Measurements from ENCODE around the gene COP1. TPM values are rescaled to one million over a fixed set of nuclear protein-coding genes. Genes with fewer than 3 reads are reported as not detected.
"Not testable (repeated sequence)": the region's sequence is repeated elsewhere in the genome, so short reads cannot be mapped to it uniquely, and the experiment has no call there.

COP1 gene
- total RNA-seq, 1 experiment from 2014 or later: 71.0 TPM

- no peak overlapping the region for H3K4me2 ChIP-seq (ENCODE audit: low read depth, low read length, poor library complexity, severe bottlenecking)
- H2AFZ ChIP-seq (ENCODE audit: low read length): no peak overlapping the region
- peaks cover 63% of the 10 kb centered on the region for H3K79me2 ChIP-seq (ENCODE audit: low read length)
- no peaks in the 10 kb centered on the region for H3K9me2 ChIP-seq (replicated peaks; ENCODE audit: insufficient read depth, low read length)
- no peak for DNase-seq
- no peak overlapping the region for H3K27ac ChIP-seq (ENCODE audit: low read length)
- H3K36me3 ChIP-seq (ENCODE audit: insufficient read depth, low read length): peaks cover 43% of the 10 kb centered on the region
- no peak overlapping the region for H3K4me3 ChIP-seq (ENCODE audit: low read length)
- H3K27me3 ChIP-seq (ENCODE audit: low read length): no peaks in the 10 kb centered on the region
- H3K9ac ChIP-seq (ENCODE audit: low read length): no peak overlapping the region
- H3K4me1 ChIP-seq (ENCODE audit: low read length): no peaks in the 10 kb centered on the region
- no peaks in the 10 kb centered on the region for H3K9me3 ChIP-seq (ENCODE audit: low read length)
- no peaks in the 10 kb centered on the region for H4K20me1 ChIP-seq (ENCODE audit: insufficient read depth, low read depth, low read length)
These were observed 95.3 kb downstream of the COP1 start for GRCh38 chr1:176111835-176112234.

GRCh38 chr1:176110203-176110602, 96.9 kb downstream of the COP1 start:
- H3K4me3 ChIP-seq (ENCODE audit: low read length): no peak overlapping the region
- no peaks in the 10 kb centered on the region for H3K9me2 ChIP-seq (replicated peaks; ENCODE audit: insufficient read depth, low read length)
- DNase-seq: no peak
- H4K20me1 ChIP-seq (ENCODE audit: insufficient read depth, low read depth, low read length): no peaks in the 10 kb centered on the region
- no peaks in the 10 kb centered on the region for H3K27me3 ChIP-seq (ENCODE audit: low read length)
- H2AFZ ChIP-seq (ENCODE audit: low read length): no peak overlapping the region
- H3K4me2 ChIP-seq (ENCODE audit: low read depth, low read length, poor library complexity, severe bottlenecking): no peak overlapping the region
- no peak overlapping the region for H3K9ac ChIP-seq (ENCODE audit: low read length)
- H3K27ac ChIP-seq (ENCODE audit: low read length): no peak overlapping the region
- no peaks in the 10 kb centered on the region for H3K9me3 ChIP-seq (ENCODE audit: low read length)
- no peaks in the 10 kb centered on the region for H3K4me1 ChIP-seq (ENCODE audit: low read length)
- peaks cover 65% of the 10 kb centered on the region for H3K79me2 ChIP-seq (ENCODE audit: low read length)
- H3K36me3 ChIP-seq (ENCODE audit: insufficient read depth, low read length): peaks cover 31% of the 10 kb centered on the region

GRCh38 chr1:176102768-176103350, 104.2 kb downstream of the COP1 start:
- Histone ChIP-seq H3K27me3 (ENCODE audit: low read length) (no peaks in the 10 kb centered on the region), H2AFZ (ENCODE audit: low read length) (no peak overlapping the region), H3K4me1 (ENCODE audit: low read length) (no peaks in the 10 kb centered on the region), H3K4me3 (ENCODE audit: low read length) (no peak overlapping the region), H3K9ac (ENCODE audit: low read length) (no peak overlapping the region), H3K79me2 (ENCODE audit: low read length) (peaks cover 38% of the 10 kb centered on the region), H3K27ac (ENCODE audit: low read length) (no peak overlapping the region), H4K20me1 (ENCODE audit: insufficient read depth, low read depth, low read length) (no peaks in the 10 kb centered on the region), H3K9me2 (replicated peaks; ENCODE audit: insufficient read depth, low read length) (no peaks in the 10 kb centered on the region), H3K36me3 (ENCODE audit: insufficient read depth, low read length) (peaks cover 44% of the 10 kb centered on the region), H3K9me3 (ENCODE audit: low read length) (0 out of 2 replicates have a peak, but pooled peaks cover 5% of the 10 kb centered on the region), H3K4me2 (ENCODE audit: low read depth, low read length, poor library complexity, severe bottlenecking) (no peak overlapping the region)
- no peak for DNase-seq

GRCh38 chr1:176101951-176102642, 105.0 kb downstream of the COP1 start:
- no peak overlapping the region for H3K4me3 ChIP-seq (ENCODE audit: low read length)
- H4K20me1 ChIP-seq (ENCODE audit: insufficient read depth, low read depth, low read length): no peaks in the 10 kb centered on the region
- H3K9me3 ChIP-seq (ENCODE audit: low read length): 0 out of 2 replicates have a peak, but pooled peaks cover 5% of the 10 kb centered on the region
- H3K36me3 ChIP-seq (ENCODE audit: insufficient read depth, low read length): peaks cover 44% of the 10 kb centered on the region
- H3K9me2 ChIP-seq (replicated peaks; ENCODE audit: insufficient read depth, low read length): no peaks in the 10 kb centered on the region
- DNase-seq: no peak
- H3K27me3 ChIP-seq (ENCODE audit: low read length): no peaks in the 10 kb centered on the region
- no peak overlapping the region for H2AFZ ChIP-seq (ENCODE audit: low read length)
- H3K9ac ChIP-seq (ENCODE audit: low read length): no peak overlapping the region
- H3K79me2 ChIP-seq (ENCODE audit: low read length): peaks cover 31% of the 10 kb centered on the region
- H3K4me1 ChIP-seq (ENCODE audit: low read length): no peaks in the 10 kb centered on the region
- no peak overlapping the region for H3K4me2 ChIP-seq (ENCODE audit: low read depth, low read length, poor library complexity, severe bottlenecking)
- no peak overlapping the region for H3K27ac ChIP-seq (ENCODE audit: low read length)

DNA sequence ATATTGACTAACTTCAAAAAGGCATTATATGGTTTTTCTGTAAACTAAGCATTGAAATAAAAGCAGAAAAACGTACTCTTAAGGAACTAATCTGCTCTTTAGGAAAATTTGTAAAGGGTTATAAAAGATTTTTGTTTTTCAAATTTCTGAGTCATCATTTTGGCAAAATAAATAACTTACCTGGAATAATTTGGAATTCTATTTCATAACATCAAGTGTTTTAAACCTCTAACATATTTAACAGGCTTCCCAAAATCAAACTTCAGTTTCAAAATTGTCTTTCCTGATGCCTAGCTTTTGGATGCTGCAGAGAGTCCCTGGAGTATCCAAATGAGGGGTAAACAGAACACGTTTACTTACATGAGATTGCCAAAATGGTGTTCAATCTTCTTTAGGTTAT, 108.5 kb downstream of the COP1 start:
- DNase-seq: no peak
- H3K4me1 ChIP-seq (ENCODE audit: low read length): no peaks in the 10 kb centered on the region
- H3K9me3 ChIP-seq (ENCODE audit: low read length): 0 out of 2 replicates have a peak, but pooled peaks cover 5% of the 10 kb centered on the region
- H3K9me2 ChIP-seq (replicated peaks; ENCODE audit: insufficient read depth, low read length): no peaks in the 10 kb centered on the region
- no peak overlapping the region for H3K9ac ChIP-seq (ENCODE audit: low read length)
- H3K79me2 ChIP-seq (ENCODE audit: low read length): peaks cover 20% of the 10 kb centered on the region
- H4K20me1 ChIP-seq (ENCODE audit: insufficient read depth, low read depth, low read length): no peaks in the 10 kb centered on the region
- peaks cover 44% of the 10 kb centered on the region for H3K36me3 ChIP-seq (ENCODE audit: insufficient read depth, low read length)
- H3K4me2 ChIP-seq (ENCODE audit: low read depth, low read length, poor library complexity, severe bottlenecking): no peak overlapping the region
- H3K27me3 ChIP-seq (ENCODE audit: low read length): no peaks in the 10 kb centered on the region
- H3K4me3 ChIP-seq (ENCODE audit: low read length): no peak overlapping the region
- no peak overlapping the region for H3K27ac ChIP-seq (ENCODE audit: low read length)
- H2AFZ ChIP-seq (ENCODE audit: low read length): no peak overlapping the region

GRCh38 chr1:176096015-176096414, 111.1 kb downstream of the COP1 start:
- H3K27me3 ChIP-seq (ENCODE audit: low read length): no peaks in the 10 kb centered on the region
- H3K4me1 ChIP-seq (ENCODE audit: low read length): no peaks in the 10 kb centered on the region
- H3K9ac ChIP-seq (ENCODE audit: low read length): no peak overlapping the region
- no peaks in the 10 kb centered on the region for H3K9me2 ChIP-seq (replicated peaks; ENCODE audit: insufficient read depth, low read length)
- H3K4me2 ChIP-seq (ENCODE audit: low read depth, low read length, poor library complexity, severe bottlenecking): no peak overlapping the region
- no peaks in the 10 kb centered on the region for H4K20me1 ChIP-seq (ENCODE audit: insufficient read depth, low read depth, low read length)
- no peak overlapping the region for H3K27ac ChIP-seq (ENCODE audit: low read length)
- no peak overlapping the region for H2AFZ ChIP-seq (ENCODE audit: low read length)
- no peak for DNase-seq
- no peak overlapping the region for H3K4me3 ChIP-seq (ENCODE audit: low read length)
- H3K9me3 ChIP-seq (ENCODE audit: low read length): 0 out of 2 replicates have a peak, but pooled peaks cover 5% of the 10 kb centered on the region
- peaks cover 30% of the 10 kb centered on the region for H3K36me3 ChIP-seq (ENCODE audit: insufficient read depth, low read length)
- H3K79me2 ChIP-seq (ENCODE audit: low read length): peaks cover 31% of the 10 kb centered on the region

- no peak for DNase-seq
- H3K4me3 ChIP-seq (ENCODE audit: low read length): no peak overlapping the region
These were observed 116.3 kb downstream of the COP1 start for GRCh38 chr1:176090766-176091165.

GRCh38 chr1:176087746-176088145, 119.3 kb downstream of the COP1 start:
- not testable (repeated sequence) for H3K4me1 ChIP-seq (ENCODE audit: low read length); H3K9me2 ChIP-seq (replicated peaks; ENCODE audit: insufficient read depth, low read length); H3K4me3 ChIP-seq (ENCODE audit: low read length); H3K9me3 ChIP-seq (ENCODE audit: low read length); DNase-seq; H3K27ac ChIP-seq (ENCODE audit: low read length); H3K9ac ChIP-seq (ENCODE audit: low read length); H3K4me2 ChIP-seq (ENCODE audit: low read depth, low read length, poor library complexity, severe bottlenecking); H2AFZ ChIP-seq (ENCODE audit: low read length); H3K27me3 ChIP-seq (ENCODE audit: low read length); H4K20me1 ChIP-seq (ENCODE audit: insufficient read depth, low read depth, low read length); H3K36me3 ChIP-seq (ENCODE audit: insufficient read depth, low read length)
- peaks cover 68% of the 10 kb centered on the region for H3K79me2 ChIP-seq (ENCODE audit: low read length)

More at GRCh38 chr1:176090766-176091165, 116.3 kb downstream of the COP1 start:
- H2AFZ ChIP-seq (ENCODE audit: low read length): no peak overlapping the region
- H3K36me3 ChIP-seq (ENCODE audit: insufficient read depth, low read length): no peaks in the 10 kb centered on the region; the same call in 1 of the 2 replicates
- H3K4me1 ChIP-seq (ENCODE audit: low read length): no peaks in the 10 kb centered on the region
- no peaks in the 10 kb centered on the region for H4K20me1 ChIP-seq (ENCODE audit: insufficient read depth, low read depth, low read length)
- no peak overlapping the region for H3K9ac ChIP-seq (ENCODE audit: low read length)
- no peaks in the 10 kb centered on the region for H3K9me3 ChIP-seq (ENCODE audit: low read length)
- no peaks in the 10 kb centered on the region for H3K9me2 ChIP-seq (replicated peaks; ENCODE audit: insufficient read depth, low read length)
- H3K79me2 ChIP-seq (ENCODE audit: low read length): peaks cover 60% of the 10 kb centered on the region
- H3K4me2 ChIP-seq (ENCODE audit: low read depth, low read length, poor library complexity, severe bottlenecking): no peak overlapping the region
- no peaks in the 10 kb centered on the region for H3K27me3 ChIP-seq (ENCODE audit: low read length)
- H3K27ac ChIP-seq (ENCODE audit: low read length): no peak overlapping the region

Data from Karpas-422 (cell line).